B cell (primary cell): ENCODE measurements around the gene EDC3. TPM values are rescaled to one million over a fixed set of nuclear protein-coding genes. Genes with fewer than 3 reads are reported as not detected.

Experiments
- ATAC-seq: fragments of 200-7000 bp; cut with Tn5 transposase; one replicate; pipeline ENCODE4 v1.10.0; 2021; ENCODE audit warnings: low read depth, mild to moderate bottlenecking, moderate number of reproducible peaks, moderate library complexity
- CTCF ChIA-PET: fragments of 350-600 bp; sonication (Branson Sonifier 250); formaldehyde crosslinking; loops from one replicate; lab custom pipeline; 2021; ENCODE audit warnings: antibody characterized with exemption, inconsistent platforms; lab: Charles Lee
- POLR2A ChIA-PET: fragments of 350-600 bp; sonication (Branson Sonifier 250); formaldehyde crosslinking; loops from one replicate; lab custom pipeline; 2021; ENCODE audit warnings: antibody characterized with exemption; lab: Charles Lee
- DNase-seq: peaks from one replicate; pipeline ENCODE4 v3.0.0; 2013
- H2AFZ ChIP-seq: 2 replicates; pipeline ENCODE4 v1.6.1; 2012; ENCODE audit warnings: mild to moderate bottlenecking, low read depth, low read length; ENCODE audit not compliant: insufficient read depth, poor library complexity, severe bottlenecking
- H3K27ac ChIP-seq, 2 donors: 1 replicate in 1 of 2; 2 replicates in 1 of 2; pipeline ENCODE4 v1.5.1; 2012 to 2013; ENCODE audit warnings: low read length in 2 of 2, mild to moderate bottlenecking in 2 of 2, moderate library complexity in 1 of 2
- H3K27me3 ChIP-seq, 4 experiments: fragments of 200-600 bp in 1 of 4; sonication (generic) in 1 of 4; replicated peaks in 1 of 4; 1 replicate in 2 of 4; 2 replicates in 2 of 4; pipeline versions ENCODE4 v1.6.1 to v1.7.0; 2013 to 2016; ENCODE audit warnings: low read length in 3 of 4, mild to moderate bottlenecking in 2 of 4, mixed read lengths in 1 of 4, moderate library complexity in 1 of 4; ENCODE audit not compliant: insufficient read depth in 4 of 4, control insufficient read depth in 3 of 4; ENCODE audit errors: control extremely low read depth in 1 of 4
- H3K36me3 ChIP-seq, 2 experiments: replicated peaks in 1 of 2; 1 replicate in 1 of 2; 2 replicates in 1 of 2; pipeline versions ENCODE4 v1.6.1 to v1.7.1; 2013; ENCODE audit warnings: low read length in 1 of 2; ENCODE audit not compliant: insufficient read depth in 2 of 2, control insufficient read depth in 1 of 2; ENCODE audit errors: control extremely low read depth in 1 of 2, extremely low read depth in 1 of 2
- H3K4me1 ChIP-seq, 2 donors: fragments of 200-600 bp in 1 of 2; sonication (generic) in 1 of 2; 1 replicate in 1 of 2; 2 replicates in 1 of 2; pipeline versions ENCODE4 v1.5.1 to v1.6.1; 2013 to 2017; ENCODE audit warnings: low read length in 2 of 2; ENCODE audit not compliant: control insufficient read depth in 2 of 2, insufficient read depth in 2 of 2
- H3K4me2 ChIP-seq: replicated peaks from 2 replicates; pipeline ENCODE3; 2012; ENCODE audit warnings: mild to moderate bottlenecking, low read depth, low read length; ENCODE audit not compliant: poor library complexity, severe bottlenecking
- H3K4me3 ChIP-seq, 5 experiments: fragments of 200-600 bp in 1 of 5; sonication (generic) in 1 of 5; 1 replicate in 3 of 5; 2 replicates in 2 of 5; pipeline versions ENCODE4 v1.5.1 to v1.7.0; 2011 to 2016; ENCODE audit warnings: low read length in 4 of 5, mild to moderate bottlenecking in 4 of 5, low read depth in 2 of 5, control low read depth in 1 of 5, moderate library complexity in 1 of 5; ENCODE audit not compliant: insufficient read depth in 1 of 5; ENCODE audit errors: control extremely low read depth in 1 of 5, extremely low read depth in 1 of 5
- H3K79me2 ChIP-seq: fragments of 200-600 bp; sonication (generic); one replicate; pipeline ENCODE4 v1.6.0; 2016; ENCODE audit warnings: low read length; ENCODE audit not compliant: control insufficient read depth, insufficient read depth
- H3K9ac ChIP-seq: fragments of 200-600 bp; sonication (generic); 2 replicates; pipeline ENCODE4 v1.6.1; 2017; ENCODE audit warnings: mild to moderate bottlenecking, low read length, moderate library complexity
- H3K9me3 ChIP-seq, 3 donors: one replicate each; pipeline versions ENCODE4 v1.6.1 to v1.7.1; 2013; ENCODE audit warnings: low read length in 2 of 3; ENCODE audit not compliant: control insufficient read depth in 2 of 3, insufficient read depth in 1 of 3; ENCODE audit errors: control extremely low read depth in 1 of 3
- H4K20me1 ChIP-seq: 2 replicates; pipeline ENCODE4 v1.6.0; 2012; ENCODE audit warnings: mild to moderate bottlenecking, low read length; ENCODE audit not compliant: insufficient read depth, control insufficient read depth, poor library complexity, severe bottlenecking
- H3K27ac Mint-ChIP-seq: one replicate; pipeline ENCODE4 v1.8.0; 2021; ENCODE audit warnings: mixed read lengths
- H3K27me3 Mint-ChIP-seq: one replicate; pipeline ENCODE4 v1.8.0; 2021; ENCODE audit warnings: mixed read lengths
- H3K4me1 Mint-ChIP-seq: one replicate; pipeline ENCODE4 v1.8.0; 2021; ENCODE audit warnings: mixed read lengths
- H3K4me3 Mint-ChIP-seq: one replicate; pipeline ENCODE4 v1.8.0; 2021; ENCODE audit warnings: mixed read lengths
- H3K9me3 Mint-ChIP-seq: one replicate; pipeline ENCODE4 v1.8.0; 2022; ENCODE audit warnings: mixed read lengths; ENCODE audit not compliant: insufficient read depth
- EZH2 ChIP-seq: IDR thresholded peaks from 2 replicates; pipeline ENCODE4 v1.6.1; 2012; ENCODE audit warnings: borderline replicate concordance, low read depth, mild to moderate bottlenecking, moderate library complexity, low read length; ENCODE audit not compliant: insufficient read depth, poor library complexity, severe bottlenecking
- WGBS: methylation state at CpG from one replicate; pipeline ENCODE4 v1.1.5; 2013; ENCODE audit warnings: missing lambda C conversion rate; ENCODE audit not compliant: insufficient coverage; 5-methylcytosine and 5-hydroxymethylcytosine counted together
- intact Hi-C: fragments of 100-400 bp; cut with micrococcal nuclease; formaldehyde crosslinking; loops from one replicate; pipeline ENCODE4 v1.10.0; 2022
- polyA plus RNA-seq: library from polyadenylated mRNA; depleted of rRNA; stranded (reverse); fragments of >200 nt; gene quantifications from 2 replicates; pipeline ENCODE4 v1.2.3, GENCODE V29; 2012
- total RNA-seq, 2 donors: library from RNA; stranded (reverse); fragments of 120-200 nt in 1 of 2; gene quantifications; 1 replicate in 1 of 2; 2 replicates in 1 of 2; pipeline versions ENCODE4 v1.2.3 to v1.2.4, GENCODE V29; 2013 to 2022
- TF ChIP-seq, protein P1 (sequence below): fragments of 200-600 bp; IDR thresholded peaks from one replicate; pipeline ENCODE4 v1.8.0; 2022; ENCODE audit warnings: antibody characterized with exemption, mild to moderate bottlenecking

The EDC3 gene
- total and polyA plus RNA-seq, 2 donors (not counting 1 experiment from before 2014, with no cell fraction given), result 16.9 to 55.4 TPM

DNA sequence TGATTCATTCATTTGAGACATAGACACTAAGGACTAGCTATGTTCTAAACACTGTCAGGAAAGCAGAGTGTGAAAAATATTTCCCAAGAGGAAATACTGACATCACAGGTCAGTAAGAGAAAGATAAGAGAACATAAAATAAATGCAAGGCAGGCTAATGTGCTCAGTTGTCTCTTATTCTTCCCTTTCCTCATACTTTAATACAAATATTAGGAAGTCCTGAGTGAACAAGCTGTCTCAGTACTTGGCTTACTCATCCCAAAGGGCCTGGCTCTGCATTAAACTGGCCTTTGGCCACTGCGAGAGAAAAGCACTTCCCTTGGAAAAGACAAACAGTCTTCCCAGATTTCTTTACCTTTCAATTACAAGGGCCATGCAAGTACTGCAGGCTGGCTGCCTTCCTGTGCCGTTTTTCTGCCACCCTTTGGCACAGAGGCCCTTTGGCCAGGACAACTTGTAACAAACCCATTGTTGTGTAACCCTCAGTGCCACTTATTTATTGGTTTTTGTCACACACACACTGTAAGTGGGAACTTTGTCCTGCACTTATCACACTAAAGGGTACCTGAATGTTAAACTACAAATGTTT lies 31.7 kb downstream of the EDC3 start:
- Mint-ChIP-seq H3K4me3 (no peak overlapping the region), H3K27me3 (no peaks in the 10 kb centered on the region), H3K4me1 (peaks cover 3% of the 10 kb centered on the region), H3K9me3 (no peaks in the 10 kb centered on the region), H3K27ac (no peak overlapping the region)
- Histone ChIP-seq H3K4me3 (no peak overlapping the region), H3K4me2 (no peak overlapping the region), H4K20me1 (peaks cover 4% of the 10 kb centered on the region), H3K4me1 (no peaks in the 10 kb centered on the region), H2AFZ (no peak overlapping the region), H3K36me3 (peaks cover 3 to 9% of the 10 kb centered on the region in 2 experiments), H3K27ac (no peak overlapping the region), H3K79me2 (peaks cover 7% of the 10 kb centered on the region), H3K9ac (no peak overlapping the region), H3K9me3 (no peaks in the 10 kb centered on the region), H3K27me3 (no peaks in the 10 kb centered on the region)
- CTCF ChIA-PET, result no interaction called here
- WGBS, result 100% methylated on average over 2 of the region's 2 CpGs
- POLR2A ChIA-PET, result no interaction called here
- ATAC-seq (no peak), DNase-seq (no peak)
- intact Hi-C loops, result no loop called here
- no peak for TF ChIP-seq EZH2
- TF ChIP-seq, protein P1, sequence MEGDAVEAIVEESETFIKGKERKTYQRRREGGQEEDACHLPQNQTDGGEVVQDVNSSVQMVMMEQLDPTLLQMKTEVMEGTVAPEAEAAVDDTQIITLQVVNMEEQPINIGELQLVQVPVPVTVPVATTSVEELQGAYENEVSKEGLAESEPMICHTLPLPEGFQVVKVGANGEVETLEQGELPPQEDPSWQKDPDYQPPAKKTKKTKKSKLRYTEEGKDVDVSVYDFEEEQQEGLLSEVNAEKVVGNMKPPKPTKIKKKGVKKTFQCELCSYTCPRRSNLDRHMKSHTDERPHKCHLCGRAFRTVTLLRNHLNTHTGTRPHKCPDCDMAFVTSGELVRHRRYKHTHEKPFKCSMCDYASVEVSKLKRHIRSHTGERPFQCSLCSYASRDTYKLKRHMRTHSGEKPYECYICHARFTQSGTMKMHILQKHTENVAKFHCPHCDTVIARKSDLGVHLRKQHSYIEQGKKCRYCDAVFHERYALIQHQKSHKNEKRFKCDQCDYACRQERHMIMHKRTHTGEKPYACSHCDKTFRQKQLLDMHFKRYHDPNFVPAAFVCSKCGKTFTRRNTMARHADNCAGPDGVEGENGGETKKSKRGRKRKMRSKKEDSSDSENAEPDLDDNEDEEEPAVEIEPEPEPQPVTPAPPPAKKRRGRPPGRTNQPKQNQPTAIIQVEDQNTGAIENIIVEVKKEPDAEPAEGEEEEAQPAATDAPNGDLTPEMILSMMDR, result no peak

DNA sequence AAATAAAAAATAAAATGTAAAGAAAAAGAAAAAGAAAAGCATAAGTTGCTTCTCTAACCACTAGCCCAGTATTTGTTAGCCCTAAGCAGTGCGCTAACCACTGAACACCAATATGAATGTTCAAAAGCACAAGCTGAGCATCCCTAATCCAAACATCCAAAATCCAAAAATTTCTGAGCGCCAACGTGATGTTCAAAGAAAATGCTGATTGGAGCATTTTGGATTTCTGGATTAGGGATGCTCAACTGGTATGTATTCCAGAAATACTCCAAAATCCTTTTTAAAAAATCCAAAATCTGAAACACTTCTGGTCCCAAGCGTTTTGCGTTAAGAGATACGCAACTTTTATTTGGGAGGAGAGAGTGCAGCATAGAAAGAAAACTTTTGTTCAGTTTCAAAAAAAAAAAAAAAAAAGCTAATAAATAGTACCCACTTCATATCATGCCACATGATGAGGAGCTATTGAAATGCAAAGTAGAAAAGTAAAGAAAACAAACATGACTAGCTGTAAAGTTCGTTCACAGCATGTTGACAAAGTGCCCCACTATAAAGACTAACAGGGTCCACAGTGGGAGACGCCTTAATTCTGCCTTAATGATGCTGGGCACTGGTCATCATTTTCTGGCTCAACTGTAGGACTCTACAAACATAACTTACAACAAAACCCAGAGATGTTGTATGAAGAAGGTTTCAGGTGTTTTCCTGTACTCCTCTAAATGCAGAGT lies 32.4 kb downstream of the EDC3 start:
- Histone ChIP-seq H3K79me2 (peaks cover 12% of the 10 kb centered on the region), H4K20me1 (peaks cover 4% of the 10 kb centered on the region), H3K4me2 (no peak overlapping the region), H3K4me1 (no peaks in the 10 kb centered on the region), H3K36me3 (peaks cover 3 to 9% of the 10 kb centered on the region in 2 experiments), H3K27ac (no peak overlapping the region), H2AFZ (no peak overlapping the region), H3K9me3 (no peaks in the 10 kb centered on the region), H3K4me3 (no peak overlapping the region), H3K27me3 (no peaks in the 10 kb centered on the region), H3K9ac (no peak overlapping the region)
- 100% methylated on average over 1 of the region's 8 CpGs for WGBS
- Mint-ChIP-seq H3K27me3 (no peaks in the 10 kb centered on the region), H3K4me3 (no peak overlapping the region), H3K4me1 (peaks cover 3% of the 10 kb centered on the region), H3K9me3 (no peaks in the 10 kb centered on the region), H3K27ac (no peak overlapping the region)
- TF ChIP-seq, protein P1, result no peak
- no peak for TF ChIP-seq EZH2
- intact Hi-C loops, result no loop called here
- DNase-seq (no peak), ATAC-seq (no peak)
- ChIA-PET POLR2A (no interaction called here), CTCF (no interaction called here)
